ENCODE data around the gene HOXC5.

DNA sequence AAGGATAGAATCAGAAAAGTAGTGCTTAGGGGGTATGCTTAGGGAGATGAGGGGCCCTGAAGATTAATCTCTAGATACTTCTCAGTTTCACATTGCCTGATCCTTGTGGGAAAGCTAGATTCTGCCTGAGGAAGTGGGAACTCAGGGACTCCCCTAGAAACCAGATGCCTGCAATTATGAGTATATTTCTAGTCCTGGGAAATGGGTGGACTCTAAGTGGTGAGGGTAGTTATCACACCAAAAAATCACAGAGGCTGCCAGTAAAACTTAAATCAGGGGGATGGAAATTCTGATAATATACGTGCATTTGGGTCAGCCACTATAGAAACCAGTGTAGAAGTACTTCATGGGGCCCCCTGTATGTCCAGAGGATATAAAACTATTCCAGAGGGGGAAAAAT, 39.1 kb downstream of the HOXC5 start:
- TF ChIP-seq, protein P1, sequence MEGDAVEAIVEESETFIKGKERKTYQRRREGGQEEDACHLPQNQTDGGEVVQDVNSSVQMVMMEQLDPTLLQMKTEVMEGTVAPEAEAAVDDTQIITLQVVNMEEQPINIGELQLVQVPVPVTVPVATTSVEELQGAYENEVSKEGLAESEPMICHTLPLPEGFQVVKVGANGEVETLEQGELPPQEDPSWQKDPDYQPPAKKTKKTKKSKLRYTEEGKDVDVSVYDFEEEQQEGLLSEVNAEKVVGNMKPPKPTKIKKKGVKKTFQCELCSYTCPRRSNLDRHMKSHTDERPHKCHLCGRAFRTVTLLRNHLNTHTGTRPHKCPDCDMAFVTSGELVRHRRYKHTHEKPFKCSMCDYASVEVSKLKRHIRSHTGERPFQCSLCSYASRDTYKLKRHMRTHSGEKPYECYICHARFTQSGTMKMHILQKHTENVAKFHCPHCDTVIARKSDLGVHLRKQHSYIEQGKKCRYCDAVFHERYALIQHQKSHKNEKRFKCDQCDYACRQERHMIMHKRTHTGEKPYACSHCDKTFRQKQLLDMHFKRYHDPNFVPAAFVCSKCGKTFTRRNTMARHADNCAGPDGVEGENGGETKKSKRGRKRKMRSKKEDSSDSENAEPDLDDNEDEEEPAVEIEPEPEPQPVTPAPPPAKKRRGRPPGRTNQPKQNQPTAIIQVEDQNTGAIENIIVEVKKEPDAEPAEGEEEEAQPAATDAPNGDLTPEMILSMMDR (conservative IDR thresholded peaks at IDR 0.05), result no peak
- TF ChIP-seq EZH2 (IDR thresholded peaks at IDR 0.05; ENCODE audit: low read depth), result no peak
